Suprapubic skin (tissue), 4 donors: ENCODE results near the gene SMARCA2. TPM values are rescaled to one million over a fixed set of nuclear protein-coding genes. Genes with fewer than 3 reads are reported as not detected.
A peak's percentile ranks its signal among the peaks of the same experiment; 100 is the strongest.

ENCODE experiments used
- DNase-seq, 2 donors: peaks; one replicate each; pipeline ENCODE4 v3.0.0-alpha.2; 2019; ENCODE audit warnings: low spot score in 2 of 2
- H3K27ac ChIP-seq: fragments of 200-600 bp; sonication (generic); one replicate; pipeline ENCODE4 v1.5.1; 2019
- H3K27me3 ChIP-seq: fragments of 200-600 bp; sonication (generic); one replicate; pipeline ENCODE4 v1.5.1; 2019
- H3K36me3 ChIP-seq: fragments of 200-600 bp; sonication (generic); one replicate; pipeline ENCODE4 v1.5.1; 2019
- H3K4me1 ChIP-seq: fragments of 200-600 bp; sonication (generic); one replicate; pipeline ENCODE4 v1.5.1; 2019
- H3K4me3 ChIP-seq: fragments of 200-600 bp; sonication (generic); one replicate; pipeline ENCODE4 v1.5.1; 2019; ENCODE audit warnings: mild to moderate bottlenecking
- H3K9me3 ChIP-seq: fragments of 200-600 bp; sonication (generic); one replicate; pipeline ENCODE4 v1.5.1; 2019
- CTCF ChIP-seq, 2 donors: fragments of 200-600 bp in 1 of 2; fragments of 450-650 bp in 1 of 2; sonication (generic) in 1 of 2; IDR thresholded peaks; one replicate each; pipeline ENCODE4 v1.5.1; 2016 to 2019; ENCODE audit warnings: antibody characterized with exemption in 2 of 2, mild to moderate bottlenecking in 1 of 2, moderate library complexity in 1 of 2
- EP300 ChIP-seq: sonication (generic); formaldehyde crosslinking; IDR thresholded peaks from one replicate; pipeline ENCODE4 v1.6.1; 2017; ENCODE audit warnings: antibody characterized with exemption
- POLR2A ChIP-seq, 2 donors: fragments of 450-650 bp; IDR thresholded peaks; one replicate each; pipeline ENCODE4 v1.6.1; 2017; ENCODE audit warnings: antibody characterized with exemption in 2 of 2, mild to moderate bottlenecking in 2 of 2, moderate library complexity in 2 of 2
- POLR2AphosphoS5 ChIP-seq, 3 donors: sonication (generic); formaldehyde crosslinking; IDR thresholded peaks; one replicate each; pipeline ENCODE4 v1.6.1; 2017; ENCODE audit warnings: antibody characterized with exemption in 3 of 3
- WGBS: methylation state at CpG from one replicate; pipeline ENCODE4 v1.1.5; 2018; 5-methylcytosine and 5-hydroxymethylcytosine counted together
- total RNA-seq, 4 donors: library from RNA; depleted of rRNA; stranded (reverse); fragments of >200 nt; gene quantifications; one replicate each; pipeline ENCODE4 v1.1.0, GENCODE V29; 2016

SMARCA2 gene
- total RNA-seq, 4 donors from 2014 or later = 88.9 to 236 (median 140) TPM

DNA sequence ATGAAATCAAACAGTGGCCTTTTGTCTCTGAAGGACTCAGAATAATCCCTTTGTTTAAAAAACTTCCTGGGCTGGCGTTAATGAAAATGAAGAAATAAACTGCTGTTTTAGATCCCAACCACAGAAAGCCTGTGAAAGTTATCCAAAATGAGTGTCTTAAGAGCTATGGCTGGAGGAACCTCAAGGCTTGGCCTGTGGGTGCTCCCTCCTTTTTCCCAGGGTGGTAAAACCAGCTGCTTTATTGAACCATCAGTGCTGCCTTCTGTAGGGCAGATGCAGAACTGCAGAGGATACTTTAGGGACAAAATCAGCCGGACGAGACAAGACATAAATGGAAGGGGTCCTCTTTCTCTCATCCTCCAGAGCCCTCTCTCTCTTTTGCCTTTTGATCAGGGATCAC is 100.9 kb downstream of the SMARCA2 start:
- H3K27me3 ChIP-seq = no peaks in the 10 kb centered on the region
- no peak for DNase-seq
- peak in 1 of 2 donors; percentile 44 for TF ChIP-seq CTCF (IDR thresholded peaks at IDR 0.05)
- TF ChIP-seq POLR2A (IDR thresholded peaks at IDR 0.05) = no peak
- H3K4me1 ChIP-seq = peaks cover 2% of the 10 kb centered on the region
- 86% methylated on average over 3 of the region's 3 CpGs for WGBS
- no peaks in the 10 kb centered on the region for H3K9me3 ChIP-seq
- no peak overlapping the region for H3K27ac ChIP-seq
- no peak overlapping the region for H3K4me3 ChIP-seq
- peaks cover 77% of the 10 kb centered on the region for H3K36me3 ChIP-seq

DNA sequence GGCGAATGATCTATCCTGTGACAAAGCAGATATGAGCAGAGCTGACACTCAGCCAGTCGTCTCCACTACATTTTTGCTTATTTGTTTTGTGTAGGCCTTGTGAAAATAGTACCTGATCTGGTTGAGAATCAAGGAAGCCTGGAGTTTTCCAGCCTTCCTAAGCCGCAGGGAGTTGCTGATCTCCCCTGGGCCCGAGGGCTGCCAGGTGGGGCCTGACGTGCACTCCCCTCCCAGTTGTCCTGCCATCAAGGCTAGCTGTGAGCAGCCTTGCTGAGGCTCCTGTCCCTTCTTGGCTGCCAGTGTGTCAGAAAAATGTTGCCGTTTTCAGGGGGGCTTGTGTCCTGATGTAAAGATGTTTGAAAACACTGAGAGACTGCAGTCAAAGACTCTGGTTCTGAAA is 102.4 kb downstream of the SMARCA2 start:
- TF ChIP-seq EP300 (no peak), CTCF (IDR thresholded peaks at IDR 0.05) (no peak), POLR2AphosphoS5 (IDR thresholded peaks at IDR 0.05) (no peak), POLR2A (IDR thresholded peaks at IDR 0.05) (no peak)
- Histone ChIP-seq H3K27me3 (no peaks in the 10 kb centered on the region), H3K27ac (no peak overlapping the region), H3K4me1 (peaks cover 6% of the 10 kb centered on the region), H3K36me3 (peaks cover 69% of the 10 kb centered on the region), H3K4me3 (no peak overlapping the region), H3K9me3 (no peaks in the 10 kb centered on the region)
- WGBS = 84% methylated on average over 6 of the region's 6 CpGs
- DNase-seq = no peak

DNA sequence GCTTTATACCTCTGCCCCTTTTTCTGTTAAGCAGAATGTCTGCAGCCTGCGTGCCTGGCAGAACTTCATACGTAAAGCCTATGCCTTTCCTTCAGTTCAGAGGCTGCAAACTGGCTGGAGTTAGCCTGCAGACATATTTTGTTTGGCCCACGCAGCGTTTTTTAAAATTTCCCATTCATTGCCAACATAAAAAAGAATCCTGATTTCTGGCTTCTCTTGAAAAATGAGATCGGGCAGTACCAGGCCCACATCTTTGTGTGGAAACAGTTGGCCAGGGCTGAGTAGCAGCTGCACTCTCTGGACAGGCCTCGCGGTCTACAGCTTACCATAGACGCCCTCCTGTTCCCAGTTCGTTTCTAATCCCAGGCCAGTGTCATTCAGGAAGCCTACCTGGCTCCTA is 104.4 kb downstream of the SMARCA2 start:
- TF ChIP-seq POLR2AphosphoS5 (IDR thresholded peaks at IDR 0.05) (no peak), CTCF (IDR thresholded peaks at IDR 0.05) (no peak), POLR2A (IDR thresholded peaks at IDR 0.05) (no peak), EP300 (no peak)
- H3K36me3 ChIP-seq = peaks cover 70% of the 10 kb centered on the region

GRCh38 chr9:2120926-2121689 is 106.0 kb downstream of the SMARCA2 start:
- TF ChIP-seq EP300 = no peak
- no peak for TF ChIP-seq CTCF (IDR thresholded peaks at IDR 0.05)
- no peak for TF ChIP-seq POLR2A (IDR thresholded peaks at IDR 0.05)
- no peak for TF ChIP-seq POLR2AphosphoS5 (IDR thresholded peaks at IDR 0.05)
- Histone ChIP-seq H3K4me1 (peaks cover 20% of the 10 kb centered on the region), H3K27ac (no peak overlapping the region), H3K27me3 (no peaks in the 10 kb centered on the region), H3K9me3 (no peaks in the 10 kb centered on the region), H3K4me3 (no peak overlapping the region), H3K36me3 (peaks cover 73% of the 10 kb centered on the region)
- 60% methylated on average over 3 of the region's 3 CpGs for WGBS
- no peak for DNase-seq

More for the DNA sequence above, 104.4 kb downstream of the SMARCA2 start:
- no peak for DNase-seq
- Histone ChIP-seq H3K4me1 (peaks cover 10% of the 10 kb centered on the region), H3K27me3 (no peaks in the 10 kb centered on the region), H3K4me3 (no peak overlapping the region), H3K9me3 (no peaks in the 10 kb centered on the region), H3K27ac (no peak overlapping the region)
- 83% methylated on average over 9 of the region's 9 CpGs for WGBS

GRCh38 chr9:2122299-2122698 is 107.2 kb downstream of the SMARCA2 start:
- TF ChIP-seq POLR2AphosphoS5 (IDR thresholded peaks at IDR 0.05) = no peak
- TF ChIP-seq POLR2A (IDR thresholded peaks at IDR 0.05) = no peak
- no peak for TF ChIP-seq CTCF (IDR thresholded peaks at IDR 0.05)
- no peak for TF ChIP-seq EP300
- peaks cover 69% of the 10 kb centered on the region for H3K36me3 ChIP-seq

More at GRCh38 chr9:2122299-2122698, 107.2 kb downstream of the SMARCA2 start:
- no peaks in the 10 kb centered on the region for H3K9me3 ChIP-seq
- WGBS = 83% methylated on average over 3 of the region's 3 CpGs
- no peak overlapping the region for H3K4me3 ChIP-seq
- no peak overlapping the region for H3K27ac ChIP-seq
- no peaks in the 10 kb centered on the region for H3K27me3 ChIP-seq
- no peak for DNase-seq
- H3K4me1 ChIP-seq = peaks cover 32% of the 10 kb centered on the region
